Neural cell (in vitro differentiated cells): ENCODE measurements around the gene RANBP3.

Source experiments
- CTCF ChIP-seq: fragments of 450-650 bp; IDR thresholded peaks from 2 replicates; pipeline ENCODE4 v1.5.1; 2014; ENCODE audit warnings: antibody characterized with exemption, mild to moderate bottlenecking, moderate library complexity; ENCODE audit not compliant: poor library complexity, severe bottlenecking
- MXI1 ChIP-seq: fragments of 450-650 bp; conservative IDR thresholded peaks from 2 replicates; pipeline ENCODE4 v1.6.1; 2014; ENCODE audit warnings: antibody characterized with exemption, mild to moderate bottlenecking; ENCODE audit not compliant: poor library complexity, severe bottlenecking
- POLR2AphosphoS5 ChIP-seq: IDR thresholded peaks from 2 replicates; pipeline ENCODE4 v1.6.1; 2012
- RAD21 ChIP-seq: fragments of 450-650 bp; conservative IDR thresholded peaks from 2 replicates; pipeline ENCODE4 v1.6.1; 2014; ENCODE audit warnings: antibody characterized with exemption, mild to moderate bottlenecking, moderate library complexity
- TF ChIP-seq, protein P1 (sequence below): IDR thresholded peaks from 2 replicates; pipeline ENCODE4 v1.6.1; 2012; ENCODE audit warnings: borderline replicate concordance

DNA sequence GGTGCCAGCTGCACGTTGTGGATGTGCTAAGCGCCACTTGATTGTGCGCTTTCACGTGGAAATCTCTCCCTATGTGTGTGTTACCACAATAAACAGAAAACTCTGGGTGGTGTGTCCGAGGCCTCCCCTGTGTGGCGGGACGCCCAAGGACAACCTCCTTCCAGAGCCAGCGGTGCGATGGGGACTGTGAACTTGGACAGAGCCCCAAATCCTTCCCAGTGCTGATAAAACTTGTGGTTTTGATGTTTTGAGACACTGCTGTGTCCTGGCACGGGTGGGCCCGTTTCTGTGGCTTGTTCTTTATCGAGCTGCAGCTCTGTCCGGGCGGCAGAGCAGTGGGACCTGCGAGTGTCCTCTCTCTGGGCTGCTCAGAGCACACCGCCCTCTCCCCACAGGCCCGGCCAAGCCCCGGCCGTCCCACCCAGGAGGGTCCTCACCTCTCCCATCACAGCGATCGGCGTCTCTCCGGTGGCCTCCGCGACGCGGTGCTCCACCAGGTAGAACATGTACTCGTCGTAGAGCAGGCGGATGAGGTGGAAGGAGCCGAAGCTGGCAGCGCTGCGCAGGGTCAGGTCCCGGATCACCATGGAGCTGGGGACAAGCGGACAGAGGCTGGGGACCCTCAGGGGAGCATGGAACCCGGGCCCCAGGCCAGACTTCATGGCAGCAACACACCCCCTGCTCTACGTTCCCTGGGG, 18.8 kb upstream of the RANBP3 start:
- TF ChIP-seq CTCF (no peak), RAD21 (no peak), MXI1 (no peak), POLR2AphosphoS5 (no peak)
- TF ChIP-seq, protein P1, sequence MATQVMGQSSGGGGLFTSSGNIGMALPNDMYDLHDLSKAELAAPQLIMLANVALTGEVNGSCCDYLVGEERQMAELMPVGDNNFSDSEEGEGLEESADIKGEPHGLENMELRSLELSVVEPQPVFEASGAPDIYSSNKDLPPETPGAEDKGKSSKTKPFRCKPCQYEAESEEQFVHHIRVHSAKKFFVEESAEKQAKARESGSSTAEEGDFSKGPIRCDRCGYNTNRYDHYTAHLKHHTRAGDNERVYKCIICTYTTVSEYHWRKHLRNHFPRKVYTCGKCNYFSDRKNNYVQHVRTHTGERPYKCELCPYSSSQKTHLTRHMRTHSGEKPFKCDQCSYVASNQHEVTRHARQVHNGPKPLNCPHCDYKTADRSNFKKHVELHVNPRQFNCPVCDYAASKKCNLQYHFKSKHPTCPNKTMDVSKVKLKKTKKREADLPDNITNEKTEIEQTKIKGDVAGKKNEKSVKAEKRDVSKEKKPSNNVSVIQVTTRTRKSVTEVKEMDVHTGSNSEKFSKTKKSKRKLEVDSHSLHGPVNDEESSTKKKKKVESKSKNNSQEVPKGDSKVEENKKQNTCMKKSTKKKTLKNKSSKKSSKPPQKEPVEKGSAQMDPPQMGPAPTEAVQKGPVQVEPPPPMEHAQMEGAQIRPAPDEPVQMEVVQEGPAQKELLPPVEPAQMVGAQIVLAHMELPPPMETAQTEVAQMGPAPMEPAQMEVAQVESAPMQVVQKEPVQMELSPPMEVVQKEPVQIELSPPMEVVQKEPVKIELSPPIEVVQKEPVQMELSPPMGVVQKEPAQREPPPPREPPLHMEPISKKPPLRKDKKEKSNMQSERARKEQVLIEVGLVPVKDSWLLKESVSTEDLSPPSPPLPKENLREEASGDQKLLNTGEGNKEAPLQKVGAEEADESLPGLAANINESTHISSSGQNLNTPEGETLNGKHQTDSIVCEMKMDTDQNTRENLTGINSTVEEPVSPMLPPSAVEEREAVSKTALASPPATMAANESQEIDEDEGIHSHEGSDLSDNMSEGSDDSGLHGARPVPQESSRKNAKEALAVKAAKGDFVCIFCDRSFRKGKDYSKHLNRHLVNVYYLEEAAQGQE, result no peak
